KMS-11 (cell line): ENCODE results near the gene ZDHHC6.

Experiments
- H2AFZ ChIP-seq: fragments of 200-600 bp; sonication (generic); 2 replicates; pipeline ENCODE4 v1.6.1; 2016; ENCODE audit warnings: antibody characterized with exemption, mixed run types, low read depth
- H3K27ac ChIP-seq: fragments of 200-600 bp; sonication (generic); 2 replicates; pipeline ENCODE4 v1.6.1; 2016; ENCODE audit warnings: mild to moderate bottlenecking, mixed run types
- H3K27me3 ChIP-seq: fragments of 200-600 bp; sonication (generic); 2 replicates; pipeline ENCODE4 v1.6.1; 2017; ENCODE audit warnings: mild to moderate bottlenecking, low read depth, mixed run types, moderate library complexity; ENCODE audit not compliant: insufficient read depth
- H3K36me3 ChIP-seq: fragments of 200-600 bp; sonication (generic); 2 replicates; pipeline ENCODE4 v1.6.1; 2017; ENCODE audit warnings: mild to moderate bottlenecking, mixed run types; ENCODE audit not compliant: insufficient read depth
- H3K4me1 ChIP-seq: fragments of 200-600 bp; sonication (generic); 2 replicates; pipeline ENCODE4 v1.6.1; 2016; ENCODE audit warnings: mild to moderate bottlenecking, low read depth, mixed run types; ENCODE audit not compliant: poor library complexity, severe bottlenecking
- H3K4me2 ChIP-seq: fragments of 200-600 bp; sonication (generic); 2 replicates; pipeline ENCODE4 v1.7.0; 2016; ENCODE audit warnings: mild to moderate bottlenecking, mixed run types
- H3K4me3 ChIP-seq: fragments of 200-600 bp; sonication (generic); IDR thresholded peaks from 2 replicates; pipeline ENCODE4 v1.6.1; 2017; ENCODE audit warnings: low read depth, low read length, mixed read lengths; ENCODE audit not compliant: insufficient read depth
- H3K79me2 ChIP-seq: fragments of 200-600 bp; sonication (generic); 2 replicates; pipeline ENCODE4 v1.6.1; 2016; ENCODE audit warnings: low read depth, mixed run types; ENCODE audit not compliant: insufficient read depth
- H3K9ac ChIP-seq: fragments of 200-600 bp; sonication (generic); 2 replicates; pipeline ENCODE4 v1.6.1; 2016; ENCODE audit warnings: mild to moderate bottlenecking, mixed run types
- H4K20me1 ChIP-seq: fragments of 200-600 bp; sonication (generic); 2 replicates; pipeline ENCODE4 v1.6.1; 2016; ENCODE audit warnings: mild to moderate bottlenecking, mixed run types; ENCODE audit not compliant: insufficient read depth
- TF ChIP-seq, protein P1 (sequence below): fragments of 200-600 bp; sonication (generic); conservative IDR thresholded peaks from 2 replicates; pipeline ENCODE4 v1.6.1; 2017; ENCODE audit warnings: low read depth, mild to moderate bottlenecking, antibody characterized with exemption, low read length, moderate library complexity, mixed read lengths

ZDHHC6 gene

DNA sequence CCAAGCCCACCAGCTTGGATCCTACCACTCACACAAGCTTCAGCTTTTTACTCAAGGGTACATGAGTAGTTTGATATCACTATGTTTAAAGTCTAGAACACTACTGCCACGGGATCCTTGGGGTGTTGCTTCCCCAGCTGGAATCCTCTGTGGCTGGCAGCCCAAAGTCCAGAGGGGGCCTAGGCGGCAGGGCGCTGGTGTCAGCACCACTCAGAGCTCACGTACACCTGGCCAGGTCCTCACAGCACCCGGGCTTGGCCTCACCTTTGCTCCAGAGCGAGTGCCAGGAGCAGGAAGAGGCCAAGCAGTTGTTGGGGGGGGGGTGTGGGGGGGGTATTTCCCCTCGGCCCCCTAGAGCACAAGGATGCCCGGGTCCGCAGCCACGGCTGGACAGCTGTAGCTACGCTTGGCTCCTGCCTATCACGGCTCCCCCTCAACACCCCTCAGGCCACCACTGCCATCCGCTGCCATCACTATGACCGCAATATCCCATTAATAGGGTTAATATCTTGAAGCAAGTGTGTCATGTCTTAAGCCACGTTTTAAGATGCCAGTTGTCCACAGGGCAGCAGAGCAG lies 17.0 kb downstream of the ZDHHC6 start:
- H3K4me1 ChIP-seq = no peaks in the 10 kb centered on the region
- no peaks in the 10 kb centered on the region for H3K79me2 ChIP-seq
- no peak overlapping the region for H3K9ac ChIP-seq
- no peaks in the 10 kb centered on the region for H4K20me1 ChIP-seq
- no peaks in the 10 kb centered on the region for H3K36me3 ChIP-seq
- H3K27ac ChIP-seq = no peak overlapping the region
- TF ChIP-seq, protein P1, sequence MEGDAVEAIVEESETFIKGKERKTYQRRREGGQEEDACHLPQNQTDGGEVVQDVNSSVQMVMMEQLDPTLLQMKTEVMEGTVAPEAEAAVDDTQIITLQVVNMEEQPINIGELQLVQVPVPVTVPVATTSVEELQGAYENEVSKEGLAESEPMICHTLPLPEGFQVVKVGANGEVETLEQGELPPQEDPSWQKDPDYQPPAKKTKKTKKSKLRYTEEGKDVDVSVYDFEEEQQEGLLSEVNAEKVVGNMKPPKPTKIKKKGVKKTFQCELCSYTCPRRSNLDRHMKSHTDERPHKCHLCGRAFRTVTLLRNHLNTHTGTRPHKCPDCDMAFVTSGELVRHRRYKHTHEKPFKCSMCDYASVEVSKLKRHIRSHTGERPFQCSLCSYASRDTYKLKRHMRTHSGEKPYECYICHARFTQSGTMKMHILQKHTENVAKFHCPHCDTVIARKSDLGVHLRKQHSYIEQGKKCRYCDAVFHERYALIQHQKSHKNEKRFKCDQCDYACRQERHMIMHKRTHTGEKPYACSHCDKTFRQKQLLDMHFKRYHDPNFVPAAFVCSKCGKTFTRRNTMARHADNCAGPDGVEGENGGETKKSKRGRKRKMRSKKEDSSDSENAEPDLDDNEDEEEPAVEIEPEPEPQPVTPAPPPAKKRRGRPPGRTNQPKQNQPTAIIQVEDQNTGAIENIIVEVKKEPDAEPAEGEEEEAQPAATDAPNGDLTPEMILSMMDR = no peak
- no peaks in the 10 kb centered on the region for H3K27me3 ChIP-seq
- no peak overlapping the region for H3K4me3 ChIP-seq
- no peak overlapping the region for H3K4me2 ChIP-seq
- no peak overlapping the region for H2AFZ ChIP-seq

DNA sequence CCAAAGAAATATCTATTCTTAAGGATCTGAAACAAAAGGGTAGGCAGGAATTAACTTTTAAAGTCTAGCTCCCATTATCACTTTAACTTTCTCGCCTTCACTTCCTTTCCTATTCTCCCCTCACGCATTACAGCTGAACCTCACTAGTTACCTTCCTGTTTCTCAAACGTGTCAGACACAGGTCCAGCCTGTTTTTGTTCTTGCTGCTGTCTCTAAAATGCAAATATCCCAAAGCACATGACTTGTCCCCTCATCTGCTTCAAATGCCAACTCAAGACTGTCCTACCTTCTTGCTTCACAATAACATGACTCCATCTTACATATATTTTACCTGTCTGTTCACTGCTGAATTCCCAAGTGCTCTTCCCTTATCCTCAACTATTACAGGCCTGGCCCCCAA lies 17.6 kb downstream of the ZDHHC6 start:
- TF ChIP-seq, protein P1 = no peak
- Histone ChIP-seq H3K4me1 (no peaks in the 10 kb centered on the region), H3K9ac (no peak overlapping the region), H3K27ac (no peak overlapping the region), H3K4me2 (no peak overlapping the region), H3K27me3 (no peaks in the 10 kb centered on the region), H3K79me2 (no peaks in the 10 kb centered on the region), H3K36me3 (no peaks in the 10 kb centered on the region), H2AFZ (no peak overlapping the region), H3K4me3 (no peak overlapping the region), H4K20me1 (no peaks in the 10 kb centered on the region)

DNA sequence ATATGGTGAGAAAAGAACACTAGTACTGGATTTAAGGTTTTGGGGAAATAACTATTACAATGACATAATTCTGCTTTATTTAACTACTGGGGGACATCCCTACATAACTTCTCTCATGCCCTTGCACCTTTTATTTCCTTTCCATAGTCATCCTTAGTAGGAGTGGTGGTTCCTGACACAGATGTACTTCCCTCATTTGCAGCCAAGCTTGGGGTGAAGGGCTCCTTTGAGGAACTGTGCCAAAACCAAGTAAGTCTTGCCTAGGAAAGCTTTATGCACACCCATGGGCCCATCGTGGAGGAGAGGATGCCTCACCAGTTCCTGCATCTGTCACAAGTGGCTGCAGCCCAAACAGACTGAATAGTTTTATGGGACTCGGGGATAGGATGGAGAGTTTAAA lies 20.6 kb downstream of the ZDHHC6 start:
- TF ChIP-seq, protein P1 = no peak

DNA sequence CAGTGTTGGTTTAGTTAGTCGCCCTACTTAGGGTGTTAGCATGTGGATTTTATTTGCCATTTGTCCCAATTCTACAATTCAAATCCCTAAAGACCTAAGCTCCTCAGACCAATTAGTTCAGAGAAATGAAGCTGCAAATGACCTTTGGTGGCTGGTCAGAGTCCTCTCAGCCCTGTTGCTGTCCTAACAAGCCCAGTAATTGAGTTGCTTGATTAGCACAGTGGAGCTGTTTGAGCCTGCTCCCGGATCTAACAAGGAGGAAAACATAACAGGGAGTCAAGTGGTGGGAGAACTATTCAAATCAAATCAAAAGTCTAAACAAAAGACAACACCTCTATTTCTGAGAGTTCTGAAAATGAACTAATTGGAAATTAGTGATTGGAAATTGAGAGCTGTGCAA lies 22.1 kb downstream of the ZDHHC6 start:
- Histone ChIP-seq H3K36me3 (no peaks in the 10 kb centered on the region), H4K20me1 (no peaks in the 10 kb centered on the region), H2AFZ (no peak overlapping the region), H3K27ac (no peak overlapping the region), H3K4me2 (no peak overlapping the region), H3K9ac (no peak overlapping the region), H3K79me2 (no peaks in the 10 kb centered on the region), H3K4me3 (no peak overlapping the region), H3K4me1 (no peaks in the 10 kb centered on the region), H3K27me3 (no peaks in the 10 kb centered on the region)
- TF ChIP-seq, protein P1 = no peak

More for the DNA sequence above, 20.6 kb downstream of the ZDHHC6 start:
- Histone ChIP-seq H3K27ac (no peak overlapping the region), H3K4me2 (no peak overlapping the region), H3K4me3 (no peak overlapping the region), H3K79me2 (no peaks in the 10 kb centered on the region), H3K4me1 (no peaks in the 10 kb centered on the region), H4K20me1 (no peaks in the 10 kb centered on the region), H3K9ac (no peak overlapping the region), H3K36me3 (no peaks in the 10 kb centered on the region), H3K27me3 (no peaks in the 10 kb centered on the region), H2AFZ (no peak overlapping the region)
